GM19452 (cell line): ENCODE measurements around the gene BPTF.
"Not testable (repeated sequence)": the region's sequence is repeated elsewhere in the genome, so short reads cannot be mapped to it uniquely, and the experiment has no call there.

Experiments
- ATAC-seq: cut with Tn5 transposase; IDR thresholded peaks from one replicate; pipeline ENCODE4 v1.9.1; 2021; ENCODE audit not compliant: unreplicated experiment

Gene BPTF

GRCh38 chr17:68004201-68004600 lies 178.9 kb downstream of the BPTF start:
- ATAC-seq = no peak

- ATAC-seq = no peak
These were observed 181.5 kb downstream of the BPTF start for GRCh38 chr17:68006797-68007196.

GRCh38 chr17:68011199-68011665 lies 185.9 kb downstream of the BPTF start:
- ATAC-seq = no peak

- no peak for ATAC-seq
These were observed 188.1 kb downstream of the BPTF start for GRCh38 chr17:68013385-68013784.

- no peak for ATAC-seq
These were observed 189.9 kb downstream of the BPTF start for GRCh38 chr17:68015081-68015723.

GRCh38 chr17:68016838-68017237 lies 191.5 kb downstream of the BPTF start:
- no peak for ATAC-seq

- not testable (repeated sequence) for ATAC-seq
These were observed 193.2 kb downstream of the BPTF start for GRCh38 chr17:68018493-68018892.

- no peak for ATAC-seq
These were observed 194.0 kb downstream of the BPTF start for GRCh38 chr17:68019336-68019674.

- peak; percentile 93 for ATAC-seq
These were observed 194.5 kb downstream of the BPTF start for GRCh38 chr17:68019675-68020408.

GRCh38 chr17:68020409-68020756 lies 195.1 kb downstream of the BPTF start:
- ATAC-seq = no peak

- not testable (repeated sequence) for ATAC-seq
These were observed 195.5 kb downstream of the BPTF start for GRCh38 chr17:68020791-68021190.

- no peak for ATAC-seq
These were observed 196.7 kb downstream of the BPTF start for GRCh38 chr17:68021963-68022362.

GRCh38 chr17:68022547-68022946 lies 197.2 kb downstream of the BPTF start:
- ATAC-seq = not testable (repeated sequence)

- no peak for ATAC-seq
These were observed 204.4 kb downstream of the BPTF start for GRCh38 chr17:68029512-68030215.
